HG02571 (cell line): ENCODE measurements around the gene CCDC178.
"Not testable (repeated sequence)": the region's sequence is repeated elsewhere in the genome, so short reads cannot be mapped to it uniquely, and the experiment has no call there.

Experiments used
- ATAC-seq: cut with Tn5 transposase; IDR thresholded peaks from one replicate; pipeline ENCODE4 v1.9.1; 2021; ENCODE audit warnings: mild to moderate bottlenecking, moderate library complexity; ENCODE audit not compliant: unreplicated experiment

CCDC178 gene, protein sequence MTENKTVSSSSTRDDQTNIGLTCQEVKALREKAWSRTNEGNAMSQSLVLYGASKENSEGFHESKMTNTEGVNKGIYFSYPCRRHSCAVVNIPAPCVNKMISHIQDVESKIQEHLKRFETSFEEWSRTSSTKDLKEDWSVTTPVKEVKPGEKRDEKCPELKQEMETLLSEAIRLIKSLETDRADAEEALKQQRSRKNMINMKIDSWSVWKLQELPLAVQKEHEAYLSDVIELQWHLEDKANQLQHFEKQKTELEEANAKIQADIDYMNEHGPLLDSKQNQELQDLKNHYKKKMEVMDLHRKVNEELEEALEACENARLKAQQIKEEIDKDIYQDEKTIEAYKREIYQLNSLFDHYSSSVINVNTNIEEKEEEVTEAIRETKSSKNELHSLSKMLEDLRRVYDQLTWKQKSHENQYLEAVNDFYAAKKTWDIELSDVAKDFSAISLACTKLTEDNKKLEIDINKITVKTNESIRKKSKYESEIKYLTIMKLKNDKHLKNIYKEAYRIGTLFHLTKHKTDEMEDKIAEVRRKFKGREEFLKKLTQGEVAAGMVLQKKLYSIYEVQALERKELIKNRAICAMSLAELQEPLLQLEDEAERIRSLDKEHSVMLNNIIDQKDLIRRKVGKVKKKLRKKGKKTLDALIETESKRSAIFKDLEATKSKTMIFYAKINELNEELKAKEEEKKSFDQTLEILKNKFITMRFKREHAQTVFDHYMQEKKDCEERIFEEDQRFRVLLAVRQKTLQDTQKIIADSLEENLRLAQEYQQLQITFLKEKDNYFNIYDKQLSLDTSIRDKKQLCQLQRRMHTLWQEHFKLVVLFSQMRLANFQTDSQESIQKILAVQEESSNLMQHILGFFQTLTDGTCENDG

DNA sequence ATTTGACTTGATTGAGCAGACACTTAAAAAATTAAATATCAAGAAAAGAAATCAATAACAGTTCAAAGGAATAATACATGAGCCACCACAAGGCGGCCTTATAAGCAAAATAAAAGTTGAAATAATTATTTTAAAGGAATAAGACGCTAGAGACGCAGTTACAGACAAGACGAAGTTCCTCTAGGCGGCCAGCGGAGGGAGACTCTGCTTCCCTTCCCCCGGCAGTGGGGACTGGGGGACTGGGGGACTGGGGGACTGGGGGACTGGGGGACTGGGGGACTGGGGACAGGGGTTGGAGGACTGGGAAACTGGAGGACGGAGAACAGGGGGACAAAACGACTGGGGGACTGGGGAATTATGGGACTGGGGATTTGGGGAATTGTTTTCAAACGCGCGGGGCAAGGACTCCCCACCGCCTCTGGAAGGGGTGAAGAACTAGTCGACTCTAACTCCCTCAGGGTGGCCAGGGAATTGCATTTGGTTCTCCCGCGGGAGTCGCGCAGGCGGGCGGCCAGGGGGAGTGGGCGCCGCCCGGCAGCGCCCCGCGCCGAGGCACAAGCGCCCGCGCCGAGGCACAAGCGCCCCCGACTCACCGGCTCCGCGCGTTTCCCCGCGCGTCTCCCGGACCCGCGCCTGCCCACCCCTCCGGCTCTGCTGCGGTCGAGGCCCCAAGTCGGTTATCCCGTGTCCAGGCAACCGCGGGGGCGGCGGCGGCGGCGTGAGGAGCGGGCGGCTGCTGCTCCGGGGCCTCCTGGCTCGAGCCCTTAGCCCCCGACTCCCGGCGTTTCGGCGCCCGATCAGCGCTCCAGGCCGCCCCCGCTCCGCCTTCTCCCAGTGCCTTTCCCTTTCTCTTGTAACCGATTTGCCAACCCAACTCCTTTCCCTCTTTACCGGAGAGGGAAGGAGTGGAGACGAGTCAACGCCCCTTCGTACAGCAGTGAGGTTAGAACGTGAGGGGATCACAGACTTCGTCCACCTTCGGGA, at the start of gene CCDC178:
TSS of gene CCDC178 (minus strand) at position 662 of the 984 bp plus-strand sequence. CDS start 28,633 bp downstream, outside the sequence.
- ATAC-seq, result no peak

DNA sequence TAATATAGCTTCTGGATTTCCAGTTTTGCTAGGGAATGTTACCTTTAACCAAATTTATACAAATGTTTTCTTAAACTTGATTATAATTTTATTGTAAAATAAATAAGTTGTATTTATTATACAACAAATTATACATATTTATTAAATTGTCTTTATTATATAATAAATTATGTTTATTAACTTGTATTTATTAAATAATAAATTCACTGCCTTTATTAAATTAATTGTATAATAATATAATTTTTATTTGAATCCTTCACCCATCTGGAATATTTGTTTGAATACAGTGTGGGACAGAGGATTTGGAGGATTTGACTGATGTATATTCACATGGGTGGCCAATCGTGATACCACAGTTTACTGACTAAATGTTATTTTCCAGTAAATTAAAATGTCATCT, 43.4 kb upstream of the CCDC178 start:
- no peak for ATAC-seq

DNA sequence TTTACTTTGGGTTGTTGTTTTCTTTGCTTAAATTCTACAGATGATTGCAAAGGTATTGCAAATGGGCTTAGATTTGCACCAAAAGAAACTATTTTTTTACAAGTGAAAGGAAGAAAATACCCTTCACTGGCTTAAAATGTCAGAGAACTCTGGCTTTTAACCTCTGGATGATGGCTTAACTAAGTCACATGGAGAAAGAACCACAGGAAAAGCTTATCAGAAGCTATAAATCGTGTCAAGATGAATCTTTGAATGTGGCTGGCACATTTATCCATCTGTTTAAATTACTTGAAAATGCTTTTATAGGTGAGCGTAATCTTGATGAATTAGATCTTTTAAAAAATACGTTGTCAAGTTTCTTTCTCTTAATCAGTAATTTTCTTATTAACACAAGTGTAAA, 32.0 kb upstream of the CCDC178 start:
- no peak for ATAC-seq

DNA sequence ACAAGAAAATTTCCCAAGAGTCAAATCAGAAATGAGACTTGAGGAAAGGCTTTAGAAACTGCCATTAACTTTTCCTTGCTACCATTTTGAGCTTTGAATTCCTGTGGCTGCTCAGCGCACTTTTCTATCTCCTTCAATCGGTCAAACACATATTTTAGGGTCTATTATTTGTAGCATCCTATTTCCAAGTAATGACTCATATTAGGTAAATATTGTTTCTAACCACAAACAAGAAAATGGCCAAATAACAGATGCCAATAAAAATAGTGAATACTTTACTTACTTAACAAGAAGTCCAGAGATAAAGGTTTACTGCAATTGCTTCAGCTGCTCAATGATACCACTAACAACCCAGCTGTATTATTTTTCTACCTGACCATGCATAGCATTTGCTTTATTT, 29.7 kb upstream of the CCDC178 start:
- no peak for ATAC-seq

DNA sequence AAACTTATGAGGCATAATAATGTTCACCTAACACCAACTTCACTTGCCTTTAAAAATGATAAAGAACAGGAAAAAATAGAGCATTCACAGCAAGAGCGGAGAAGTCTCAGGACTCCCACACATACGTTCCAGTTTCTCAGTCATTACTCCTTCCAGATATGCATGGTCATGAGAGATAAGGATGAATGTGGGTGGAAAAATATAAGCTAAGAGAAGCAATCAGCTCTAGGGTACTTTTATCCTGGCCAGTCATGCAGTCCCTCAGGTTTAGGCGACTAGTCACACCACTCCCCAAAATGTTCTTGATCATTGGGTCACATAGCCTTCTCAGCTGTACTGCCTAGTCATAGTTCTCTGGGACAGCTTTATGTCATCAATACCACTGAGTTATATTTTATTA, 29.2 kb upstream of the CCDC178 start:
- ATAC-seq, result no peak

DNA sequence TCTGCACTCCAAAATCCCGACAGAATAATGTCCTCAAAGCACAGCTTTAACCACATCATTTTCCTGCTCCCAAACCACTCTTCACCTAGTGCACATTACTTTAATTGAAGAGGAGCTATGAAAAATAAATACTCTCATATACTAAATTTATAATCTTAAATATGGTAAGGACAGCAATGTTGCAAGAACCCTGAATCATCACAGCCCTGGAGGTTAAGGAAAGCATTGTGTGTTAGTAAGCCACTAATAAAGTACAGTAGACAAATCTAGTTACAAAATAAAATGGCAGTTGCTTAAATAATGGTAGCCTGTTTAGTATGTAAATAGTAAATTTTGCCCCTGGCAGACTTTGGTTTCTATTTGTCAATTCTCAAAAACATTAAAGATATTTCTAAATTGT, 27.0 kb upstream of the CCDC178 start:
- no peak for ATAC-seq

DNA sequence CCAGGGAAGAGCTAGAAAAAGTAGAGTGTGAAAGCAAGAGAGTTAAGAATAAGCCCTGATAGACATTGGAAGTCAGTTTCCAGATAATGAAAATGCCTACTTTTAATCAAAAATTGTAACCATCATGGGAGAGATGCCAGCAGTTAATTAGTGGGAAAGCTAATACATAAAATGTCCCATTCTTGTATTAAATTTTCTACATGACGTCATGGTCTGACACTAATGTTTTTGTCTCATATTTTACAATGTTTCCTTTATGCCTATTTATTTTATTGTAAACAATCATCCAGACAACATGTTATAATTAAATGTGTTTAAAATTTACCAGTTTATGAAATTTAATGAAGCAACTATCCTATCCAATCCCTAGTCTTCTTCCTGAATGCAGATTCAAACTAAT, 26.3 kb upstream of the CCDC178 start:
- no peak for ATAC-seq

DNA sequence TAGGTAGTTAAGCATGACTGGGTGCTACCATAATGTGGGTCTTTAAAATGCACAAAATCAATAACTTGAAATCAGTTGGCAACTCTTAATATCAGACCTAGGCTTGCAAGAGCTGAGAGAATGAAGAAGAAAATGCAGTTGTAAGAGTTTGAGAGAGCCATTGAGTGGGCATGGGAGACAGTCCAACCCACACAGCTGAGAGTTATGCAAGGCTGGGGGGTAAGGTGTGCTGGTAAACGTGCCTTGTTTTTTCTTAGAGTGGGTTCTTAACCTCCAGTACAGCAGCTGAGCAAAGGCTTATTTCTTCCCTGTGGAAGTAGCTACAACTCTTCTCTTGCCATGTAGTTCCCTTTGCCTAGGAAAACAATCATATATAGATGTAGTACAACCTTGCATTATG, 20.2 kb upstream of the CCDC178 start:
- no peak for ATAC-seq

DNA sequence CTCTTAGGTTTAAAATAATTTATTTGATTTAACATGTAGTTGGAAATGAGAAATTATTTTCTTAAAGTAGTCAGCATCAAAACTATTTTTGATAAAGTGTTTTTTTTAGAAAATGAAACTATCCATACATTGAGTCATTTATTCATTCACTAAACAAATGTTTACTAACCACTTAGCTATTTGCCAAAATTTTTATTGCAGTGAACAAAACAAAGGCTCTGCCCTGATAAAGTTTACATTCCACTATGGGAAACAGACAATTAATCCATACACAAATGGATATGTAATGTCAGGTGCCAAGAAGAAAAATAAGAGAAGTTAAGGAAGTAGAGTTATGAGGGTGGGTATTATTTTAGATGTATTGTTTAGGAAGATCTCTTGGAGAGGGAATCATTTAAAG, 19.1 kb upstream of the CCDC178 start:
- no peak for ATAC-seq

DNA sequence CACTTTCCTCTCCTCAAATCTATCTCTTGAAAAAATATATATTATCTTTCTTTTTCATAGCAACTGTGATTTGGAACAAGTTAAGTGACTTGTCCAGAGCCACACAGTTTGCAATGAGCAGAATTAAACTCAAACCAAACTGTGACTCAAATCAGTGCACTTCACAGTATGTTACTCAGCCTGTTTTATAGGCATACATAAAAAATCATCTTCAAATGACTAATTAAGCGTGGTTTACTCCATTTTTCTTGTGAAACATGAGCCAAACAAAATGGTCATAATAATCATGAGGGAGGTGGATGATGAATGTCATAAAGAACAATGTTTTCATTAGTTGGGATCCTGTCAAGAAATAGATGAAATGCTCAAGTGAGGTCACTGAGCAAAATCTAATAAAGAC, 6.1 kb upstream of the CCDC178 start:
- no peak for ATAC-seq

DNA sequence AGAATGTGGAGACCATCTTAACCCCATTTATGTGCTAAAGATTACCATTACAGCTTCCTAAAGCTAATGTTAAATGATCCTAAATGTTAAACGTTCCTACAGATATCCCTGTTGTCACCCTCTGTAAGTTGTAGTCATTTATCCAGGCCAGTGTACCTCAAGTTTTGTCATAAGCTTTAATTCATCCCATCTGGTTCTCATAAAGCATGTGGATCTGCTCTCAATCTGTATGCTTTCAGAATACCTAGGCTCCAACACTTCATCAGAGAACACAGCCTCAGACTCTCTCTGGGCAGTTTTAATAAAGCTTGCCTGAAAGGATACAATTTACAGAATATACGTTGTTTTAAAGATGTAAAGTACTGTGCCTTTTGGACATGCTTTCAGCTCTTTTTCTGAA, 4.2 kb upstream of the CCDC178 start:
- ATAC-seq, result no peak

DNA sequence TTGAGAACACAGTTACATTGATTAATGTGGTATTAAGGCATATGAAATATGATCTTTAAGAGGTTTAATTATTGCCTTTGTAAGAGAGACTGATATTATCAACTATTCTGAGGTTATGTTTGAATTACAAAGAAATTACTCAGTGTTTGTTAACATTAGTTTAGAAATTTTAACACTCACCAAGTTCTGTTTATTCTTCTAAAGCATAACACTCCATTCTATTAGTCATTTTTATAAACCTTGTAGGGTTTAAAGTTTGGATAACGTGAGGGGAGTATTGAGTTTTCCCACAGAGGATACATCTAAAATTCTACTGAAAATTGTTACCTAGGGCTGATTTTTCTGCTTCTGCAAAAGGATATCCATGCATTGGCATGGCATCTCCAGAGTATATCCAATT, 7.7 kb downstream of the CCDC178 start:
- no peak for ATAC-seq

DNA sequence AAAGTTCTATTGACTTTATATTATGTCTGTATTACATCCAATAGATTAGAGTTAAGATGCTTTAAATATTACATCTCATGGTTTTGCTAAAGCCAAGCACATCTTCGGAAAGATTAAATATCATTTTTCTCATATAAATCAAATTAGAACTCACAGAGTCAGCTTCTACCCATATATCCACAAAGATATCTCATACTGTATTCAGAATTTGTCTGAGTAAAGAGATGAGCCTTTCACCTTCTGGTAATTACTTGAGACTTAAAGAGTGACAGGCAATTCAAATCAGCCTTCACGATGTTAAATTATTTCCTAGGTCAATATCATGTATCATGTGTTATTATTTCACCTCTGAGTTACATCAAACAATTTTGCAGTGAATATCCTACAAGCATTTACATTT, 13.0 kb downstream of the CCDC178 start:
- no peak for ATAC-seq

DNA sequence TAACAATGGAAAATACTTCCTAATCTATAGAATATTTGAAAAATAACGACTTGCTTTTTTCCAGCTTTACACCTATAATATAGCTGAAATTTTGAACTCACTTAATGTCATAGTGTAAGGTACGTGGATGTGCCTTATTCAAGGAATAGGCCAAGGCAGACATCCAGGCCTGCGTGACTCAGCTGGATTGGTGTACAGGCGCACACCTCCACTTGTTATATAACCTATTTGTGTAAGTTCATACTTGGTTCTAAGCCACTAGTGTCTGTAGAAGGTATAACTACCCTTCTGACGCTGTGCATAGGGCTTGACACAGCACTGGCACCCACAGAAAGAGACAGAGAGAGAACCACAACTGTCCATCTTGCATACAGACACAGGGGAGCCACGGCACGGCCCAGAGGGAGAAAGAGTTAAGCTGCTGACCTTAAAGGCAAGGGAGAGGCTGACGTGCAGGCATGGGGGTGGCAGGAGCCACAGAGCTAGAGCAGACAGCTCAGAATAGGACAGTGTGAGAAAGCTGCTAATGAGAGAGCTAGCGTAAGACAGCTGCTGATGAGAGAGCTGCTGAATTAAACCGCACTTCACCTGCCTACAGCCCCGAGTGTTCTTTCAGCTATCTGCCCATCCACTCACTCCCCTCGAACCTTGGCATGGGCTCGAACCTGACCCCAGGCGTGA, 16.1 kb downstream of the CCDC178 start:
- no peak for ATAC-seq

DNA sequence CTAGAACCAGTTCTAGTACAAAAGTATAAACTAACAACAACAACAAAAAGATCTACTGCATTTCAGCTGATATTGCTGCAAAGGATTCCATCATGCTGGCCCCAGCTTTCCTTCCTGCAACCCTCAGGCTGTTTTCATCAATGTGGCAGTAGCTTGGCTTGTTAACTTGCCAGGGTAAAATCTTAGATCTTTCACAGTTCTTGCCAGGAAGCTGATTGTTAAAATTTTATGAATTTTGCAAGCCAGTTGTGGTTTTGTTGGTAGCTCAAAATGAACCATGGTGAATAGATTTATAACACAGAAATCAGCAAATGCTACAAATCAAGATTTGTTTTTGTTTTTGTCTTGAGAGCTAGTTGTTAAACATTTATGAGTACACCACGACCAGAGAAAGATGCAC, 19.3 kb downstream of the CCDC178 start:
- ATAC-seq, result no peak

DNA sequence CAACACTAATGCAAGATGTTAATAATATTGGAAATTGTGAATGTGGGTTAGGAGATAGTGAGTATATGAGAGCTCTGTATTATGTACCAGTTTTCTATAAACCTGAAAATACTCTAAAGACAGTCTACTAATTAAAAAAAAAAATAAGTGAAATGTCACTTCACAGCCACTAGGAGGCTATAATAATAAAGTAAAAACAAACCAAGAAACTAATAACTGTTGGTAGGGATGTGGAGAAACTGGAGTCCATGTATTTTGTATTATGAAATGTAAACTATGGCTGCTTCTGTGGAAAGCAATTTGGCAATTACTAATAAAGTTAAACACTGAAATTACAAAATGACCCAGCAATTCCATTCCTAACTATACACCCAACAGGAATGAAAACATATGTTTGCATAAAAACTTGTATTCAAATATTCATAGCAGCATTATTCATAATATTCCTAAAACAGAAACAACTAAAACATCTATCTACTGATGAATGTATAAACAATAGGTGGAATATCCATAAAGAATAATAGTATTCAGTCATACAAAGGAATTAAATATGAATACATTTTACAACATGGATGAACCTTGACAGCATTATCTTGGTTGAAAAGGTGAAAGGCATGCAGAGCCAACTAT, 36.2 kb downstream of the CCDC178 start:
- ATAC-seq, result no peak

DNA sequence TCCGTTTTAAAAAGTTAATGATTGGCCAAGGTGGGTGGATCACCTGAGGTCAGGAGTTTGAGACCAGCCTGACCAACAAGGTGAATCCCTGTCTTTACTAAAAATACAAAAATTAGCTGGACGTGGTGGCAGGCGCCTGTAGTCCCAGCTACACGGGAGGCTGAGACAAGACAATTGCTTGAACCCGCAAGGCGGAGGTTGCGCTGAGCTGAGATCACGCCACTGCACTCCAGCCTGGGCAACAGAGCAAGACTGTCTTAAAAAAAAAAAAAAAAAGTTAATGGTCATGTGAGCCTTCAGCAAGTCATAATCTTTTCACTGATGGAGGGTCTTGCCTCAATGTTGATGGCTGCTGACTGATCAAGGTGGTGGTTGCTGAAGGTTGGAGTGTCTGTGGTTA, 41.6 kb downstream of the CCDC178 start:
- not testable (repeated sequence) for ATAC-seq

DNA sequence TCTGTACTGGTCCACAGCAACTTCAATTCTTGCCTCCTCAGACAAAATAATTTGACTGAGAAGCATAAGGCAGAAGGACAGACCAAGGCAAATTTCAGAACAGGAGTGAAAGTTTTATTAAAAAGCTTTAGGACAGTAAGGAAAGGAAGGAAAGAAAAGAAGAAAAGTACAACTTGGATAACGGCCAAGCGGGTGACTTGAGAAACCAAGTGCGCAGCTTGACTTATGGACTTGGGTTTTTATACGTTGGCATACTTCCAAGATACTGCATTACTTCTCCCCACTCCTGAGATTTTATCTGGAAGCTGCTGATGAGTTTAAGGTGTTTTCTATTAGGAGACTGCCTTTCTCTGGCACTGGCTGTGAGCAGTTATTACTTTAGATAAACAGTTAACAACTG, 64.7 kb downstream of the CCDC178 start:
- no peak for ATAC-seq

DNA sequence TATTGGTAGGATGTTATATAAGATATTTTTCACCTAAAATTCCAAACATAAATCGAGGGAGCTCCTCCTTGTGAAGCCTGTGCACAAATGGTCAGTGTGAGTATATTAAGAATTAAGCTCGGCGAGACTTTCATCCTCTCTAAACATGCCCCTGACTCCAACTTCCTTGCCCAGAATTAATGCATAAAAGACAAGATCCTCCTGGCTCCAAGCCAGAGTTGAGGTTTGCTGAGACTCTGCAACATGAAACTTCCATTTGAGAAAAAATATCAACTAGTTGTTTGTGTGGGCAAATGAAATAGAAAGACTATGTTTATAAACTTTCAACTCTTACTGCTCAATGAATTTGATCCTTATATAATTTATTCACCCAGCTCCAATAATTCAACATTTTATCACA, 68.1 kb downstream of the CCDC178 start:
- no peak for ATAC-seq
